Upper lobe of left lung (tissue), 4 donors: ENCODE results near the gene IP6K2.

Experiments used
- EP300 ChIP-seq, 4 donors: sonication (generic); formaldehyde crosslinking; IDR thresholded peaks; one replicate each; pipeline ENCODE4 v1.5.1; 2017; ENCODE audit warnings: antibody characterized with exemption in 4 of 4, control low read depth in 2 of 4
- POLR2A ChIP-seq, 4 donors: fragments of 450-650 bp; IDR thresholded peaks; one replicate each; pipeline ENCODE4 v1.5.1; 2016 to 2017; ENCODE audit warnings: antibody characterized with exemption in 4 of 4, mild to moderate bottlenecking in 2 of 4
- POLR2AphosphoS5 ChIP-seq, 2 donors: sonication (generic); formaldehyde crosslinking; IDR thresholded peaks; one replicate each; pipeline ENCODE4 v1.5.1; 2017; ENCODE audit warnings: antibody characterized with exemption in 2 of 2
- TF ChIP-seq, protein P1 (sequence below), 6 experiments: fragments of 450-650 bp in 4 of 6; fragments of 200-600 bp in 2 of 6; sonication (generic) in 2 of 6; IDR thresholded peaks; one replicate each; pipeline ENCODE4 v1.5.1; 2016 to 2019; ENCODE audit warnings: antibody characterized with exemption in 6 of 6

DNA sequence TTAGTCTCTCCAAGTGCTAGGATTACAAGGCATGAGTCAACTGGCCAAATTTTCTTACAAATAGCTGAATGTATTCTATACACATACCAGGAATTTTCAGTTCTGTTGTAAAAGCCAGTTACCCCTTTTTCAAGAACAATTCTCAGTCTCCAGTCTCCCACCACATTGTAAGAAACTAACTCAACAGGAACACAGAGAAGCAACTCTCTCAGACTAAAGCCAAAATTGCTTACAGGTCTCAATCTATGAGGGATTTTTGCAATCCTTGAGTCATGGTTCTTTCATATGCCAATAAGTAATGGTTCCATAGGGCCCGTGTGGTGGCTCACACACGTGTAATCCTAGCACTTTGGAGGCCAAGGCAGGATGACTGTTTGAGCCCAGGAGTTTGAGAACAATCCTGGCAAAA is 8.5 kb downstream of the IP6K2 start:
- TF ChIP-seq, protein P1, sequence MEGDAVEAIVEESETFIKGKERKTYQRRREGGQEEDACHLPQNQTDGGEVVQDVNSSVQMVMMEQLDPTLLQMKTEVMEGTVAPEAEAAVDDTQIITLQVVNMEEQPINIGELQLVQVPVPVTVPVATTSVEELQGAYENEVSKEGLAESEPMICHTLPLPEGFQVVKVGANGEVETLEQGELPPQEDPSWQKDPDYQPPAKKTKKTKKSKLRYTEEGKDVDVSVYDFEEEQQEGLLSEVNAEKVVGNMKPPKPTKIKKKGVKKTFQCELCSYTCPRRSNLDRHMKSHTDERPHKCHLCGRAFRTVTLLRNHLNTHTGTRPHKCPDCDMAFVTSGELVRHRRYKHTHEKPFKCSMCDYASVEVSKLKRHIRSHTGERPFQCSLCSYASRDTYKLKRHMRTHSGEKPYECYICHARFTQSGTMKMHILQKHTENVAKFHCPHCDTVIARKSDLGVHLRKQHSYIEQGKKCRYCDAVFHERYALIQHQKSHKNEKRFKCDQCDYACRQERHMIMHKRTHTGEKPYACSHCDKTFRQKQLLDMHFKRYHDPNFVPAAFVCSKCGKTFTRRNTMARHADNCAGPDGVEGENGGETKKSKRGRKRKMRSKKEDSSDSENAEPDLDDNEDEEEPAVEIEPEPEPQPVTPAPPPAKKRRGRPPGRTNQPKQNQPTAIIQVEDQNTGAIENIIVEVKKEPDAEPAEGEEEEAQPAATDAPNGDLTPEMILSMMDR (IDR thresholded peaks at IDR 0.05): no peak
- TF ChIP-seq POLR2A (IDR thresholded peaks at IDR 0.05) (no peak), POLR2AphosphoS5 (IDR thresholded peaks at IDR 0.05) (no peak), EP300 (IDR thresholded peaks at IDR 0.05) (no peak)
